Gastroesophageal sphincter (tissue), 3 donors: ENCODE measurements around the gene TMEM243.

Experiments used
- EP300 ChIP-seq: sonication (generic); formaldehyde crosslinking; IDR thresholded peaks from one replicate; pipeline ENCODE4 v1.6.1; 2017; ENCODE audit warnings: antibody characterized with exemption, mild to moderate bottlenecking
- POLR2A ChIP-seq, 2 donors: fragments of 450-650 bp; IDR thresholded peaks; one replicate each; pipeline ENCODE4 v1.6.1; 2017; ENCODE audit warnings: antibody characterized with exemption in 2 of 2, mild to moderate bottlenecking in 2 of 2, moderate library complexity in 1 of 2
- POLR2AphosphoS5 ChIP-seq: sonication (generic); formaldehyde crosslinking; IDR thresholded peaks from one replicate; pipeline ENCODE4 v1.6.1; 2017; ENCODE audit warnings: antibody characterized with exemption
- TF ChIP-seq, protein P1 (sequence below), 4 experiments: fragments of 200-600 bp in 2 of 4; fragments of 450-650 bp in 2 of 4; sonication (generic) in 1 of 4; IDR thresholded peaks; one replicate each; pipeline ENCODE4 v1.5.1; 2017 to 2019; ENCODE audit warnings: antibody characterized with exemption in 4 of 4, mild to moderate bottlenecking in 2 of 4, moderate library complexity in 2 of 4

DNA sequence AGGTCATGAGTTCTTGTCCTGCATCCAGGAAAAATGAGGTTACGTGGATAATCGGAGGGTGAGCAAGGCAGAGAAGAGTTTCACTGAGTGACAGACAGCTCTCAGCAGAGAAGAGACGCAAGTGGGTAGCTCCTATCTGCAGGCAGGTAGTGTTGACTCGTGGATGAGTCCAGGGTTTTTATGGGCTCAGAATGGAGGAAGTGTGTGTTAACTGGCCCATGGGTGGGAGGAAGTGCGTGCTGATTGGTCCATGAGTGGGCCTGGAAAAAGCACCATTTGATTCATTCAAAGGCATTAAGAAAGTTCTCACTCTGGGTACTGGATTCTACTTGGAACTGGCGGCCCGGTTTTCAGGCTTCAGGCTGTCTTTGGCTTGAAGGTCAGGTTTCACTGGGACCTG is 72.0 kb downstream of the TMEM243 start:
- TF ChIP-seq POLR2AphosphoS5 (no peak), POLR2A (IDR thresholded peaks at IDR 0.05) (no peak), EP300 (no peak)
- TF ChIP-seq, protein P1, sequence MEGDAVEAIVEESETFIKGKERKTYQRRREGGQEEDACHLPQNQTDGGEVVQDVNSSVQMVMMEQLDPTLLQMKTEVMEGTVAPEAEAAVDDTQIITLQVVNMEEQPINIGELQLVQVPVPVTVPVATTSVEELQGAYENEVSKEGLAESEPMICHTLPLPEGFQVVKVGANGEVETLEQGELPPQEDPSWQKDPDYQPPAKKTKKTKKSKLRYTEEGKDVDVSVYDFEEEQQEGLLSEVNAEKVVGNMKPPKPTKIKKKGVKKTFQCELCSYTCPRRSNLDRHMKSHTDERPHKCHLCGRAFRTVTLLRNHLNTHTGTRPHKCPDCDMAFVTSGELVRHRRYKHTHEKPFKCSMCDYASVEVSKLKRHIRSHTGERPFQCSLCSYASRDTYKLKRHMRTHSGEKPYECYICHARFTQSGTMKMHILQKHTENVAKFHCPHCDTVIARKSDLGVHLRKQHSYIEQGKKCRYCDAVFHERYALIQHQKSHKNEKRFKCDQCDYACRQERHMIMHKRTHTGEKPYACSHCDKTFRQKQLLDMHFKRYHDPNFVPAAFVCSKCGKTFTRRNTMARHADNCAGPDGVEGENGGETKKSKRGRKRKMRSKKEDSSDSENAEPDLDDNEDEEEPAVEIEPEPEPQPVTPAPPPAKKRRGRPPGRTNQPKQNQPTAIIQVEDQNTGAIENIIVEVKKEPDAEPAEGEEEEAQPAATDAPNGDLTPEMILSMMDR (IDR thresholded peaks at IDR 0.05): no peak
